ENCODE results near the gene PSMB9.

The PSMB9 gene

GRCh38 chr6:32809171-32809570 lies 44.8 kb upstream of the PSMB9 start:
- H3F3A ChIP-seq (ENCODE audit: insufficient read depth, low read length), result no peaks in the 10 kb centered on the region
- no peaks in the 10 kb centered on the region for H3K4me1 ChIP-seq (ENCODE audit: insufficient read depth, low read length, severe bottlenecking)
- TF ChIP-seq EZH2 (IDR thresholded peaks at IDR 0.05; ENCODE audit: borderline replicate concordance, low read length), result no peak
- H3K27me3 ChIP-seq (ENCODE audit: insufficient read depth, low read length), result no peaks in the 10 kb centered on the region
- no peak overlapping the region for H3K27ac ChIP-seq (ENCODE audit: low read depth, low read length, poor library complexity, severe bottlenecking)
- no peaks in the 10 kb centered on the region for H3K79me2 ChIP-seq (ENCODE audit: insufficient read depth, low read length)
- no peak overlapping the region for H3K9ac ChIP-seq (ENCODE audit: low read length)
- no peak overlapping the region for H2AFZ ChIP-seq (ENCODE audit: low read length)
- no peak overlapping the region for H3K4me2 ChIP-seq (ENCODE audit: low read length)
- H3K4me3 ChIP-seq (ENCODE audit: low read depth, low read length, poor library complexity, severe bottlenecking), result no peak overlapping the region
- peaks cover 6% of the 10 kb centered on the region; the same call in 1 of the 2 replicates for H3K36me3 ChIP-seq (ENCODE audit: insufficient read depth, low read length)
- H3K9me3 ChIP-seq (ENCODE audit: low read length), result no peaks in the 10 kb centered on the region
- H4K20me1 ChIP-seq (ENCODE audit: insufficient read depth, low read length), result no peaks in the 10 kb centered on the region
- no peaks in the 10 kb centered on the region for H3K9me2 ChIP-seq (ENCODE audit: low read depth, low read length)

- H3K27me3 ChIP-seq (ENCODE audit: insufficient read depth, low read length), result no peaks in the 10 kb centered on the region
- no peak overlapping the region for H3K9ac ChIP-seq (ENCODE audit: low read length)
- peaks cover 47% of the 10 kb centered on the region for H3K4me1 ChIP-seq (ENCODE audit: insufficient read depth, low read length, severe bottlenecking)
- H4K20me1 ChIP-seq (ENCODE audit: insufficient read depth, low read length), result no peaks in the 10 kb centered on the region
- TF ChIP-seq CTCF (IDR thresholded peaks at IDR 0.05; ENCODE audit: low read length), result no peak
- TF ChIP-seq EZH2 (IDR thresholded peaks at IDR 0.05; ENCODE audit: borderline replicate concordance, low read length), result no peak
- no peaks in the 10 kb centered on the region for H3K9me3 ChIP-seq (ENCODE audit: low read length)
- H3K4me2 ChIP-seq (ENCODE audit: low read length), result no peak overlapping the region
- H2AFZ ChIP-seq (ENCODE audit: low read length), result no peak overlapping the region
- peaks cover 8% of the 10 kb centered on the region; the same call in 1 of the 2 replicates for H3K36me3 ChIP-seq (ENCODE audit: insufficient read depth, low read length)
- no peaks in the 10 kb centered on the region for H3K79me2 ChIP-seq (ENCODE audit: insufficient read depth, low read length)
- peak overlapping the region; percentile 95 for H3K27ac ChIP-seq (ENCODE audit: low read depth, low read length, poor library complexity, severe bottlenecking)
- H3K4me3 ChIP-seq (ENCODE audit: low read depth, low read length, poor library complexity, severe bottlenecking), result no peak overlapping the region
- H3K9me2 ChIP-seq (ENCODE audit: low read depth, low read length), result no peaks in the 10 kb centered on the region
- no peaks in the 10 kb centered on the region for H3F3A ChIP-seq (ENCODE audit: insufficient read depth, low read length)
These were observed 39.8 kb upstream of the PSMB9 start for GRCh38 chr6:32814145-32814544.

GRCh38 chr6:32815115-32815514 lies 38.9 kb upstream of the PSMB9 start:
- H3K27me3 ChIP-seq (ENCODE audit: insufficient read depth, low read length), result no peaks in the 10 kb centered on the region
- peaks cover 57% of the 10 kb centered on the region for H3K4me1 ChIP-seq (ENCODE audit: insufficient read depth, low read length, severe bottlenecking)
- peak overlapping the region; percentile 50 for H3K9ac ChIP-seq (ENCODE audit: low read length)
- no peaks in the 10 kb centered on the region for H3K9me2 ChIP-seq (ENCODE audit: low read depth, low read length)
- no peak for TF ChIP-seq EZH2 (IDR thresholded peaks at IDR 0.05; ENCODE audit: borderline replicate concordance, low read length)
- no peak for TF ChIP-seq CTCF (IDR thresholded peaks at IDR 0.05; ENCODE audit: low read length)
- H3K36me3 ChIP-seq (ENCODE audit: insufficient read depth, low read length), result peaks cover 8% of the 10 kb centered on the region; the same call in 1 of the 2 replicates
- peak overlapping the region; percentile 60 for H3K4me2 ChIP-seq (ENCODE audit: low read length)
- no peaks in the 10 kb centered on the region for H3K9me3 ChIP-seq (ENCODE audit: low read length)
- 0 out of 2 replicates have a peak overlapping the region, but pooled peaks have one; percentile 21 for H2AFZ ChIP-seq (ENCODE audit: low read length)
- no peaks in the 10 kb centered on the region for H4K20me1 ChIP-seq (ENCODE audit: insufficient read depth, low read length)
- no peaks in the 10 kb centered on the region for H3F3A ChIP-seq (ENCODE audit: insufficient read depth, low read length)
- H3K4me3 ChIP-seq (ENCODE audit: low read depth, low read length, poor library complexity, severe bottlenecking), result peak overlapping the region; percentile 37
- H3K27ac ChIP-seq (ENCODE audit: low read depth, low read length, poor library complexity, severe bottlenecking), result peak overlapping the region; percentile 95
- H3K79me2 ChIP-seq (ENCODE audit: insufficient read depth, low read length), result no peaks in the 10 kb centered on the region

- Histone ChIP-seq H3K36me3 (ENCODE audit: insufficient read depth, low read length) (peaks cover 8% of the 10 kb centered on the region; the same call in 1 of the 2 replicates), H3K9me3 (ENCODE audit: low read length) (no peaks in the 10 kb centered on the region), H3K27me3 (ENCODE audit: insufficient read depth, low read length) (no peaks in the 10 kb centered on the region), H3K4me1 (ENCODE audit: insufficient read depth, low read length, severe bottlenecking) (peaks cover 64% of the 10 kb centered on the region), H3K27ac (ENCODE audit: low read depth, low read length, poor library complexity, severe bottlenecking) (peak overlapping the region; percentile 95), H3K4me3 (ENCODE audit: low read depth, low read length, poor library complexity, severe bottlenecking) (peak overlapping the region; percentile 37), H3K4me2 (ENCODE audit: low read length) (peak overlapping the region; percentile 60), H3K9ac (ENCODE audit: low read length) (peak overlapping the region; percentile 50), H3K79me2 (ENCODE audit: insufficient read depth, low read length) (no peaks in the 10 kb centered on the region), H4K20me1 (ENCODE audit: insufficient read depth, low read length) (no peaks in the 10 kb centered on the region), H3K9me2 (ENCODE audit: low read depth, low read length) (no peaks in the 10 kb centered on the region), H3F3A (ENCODE audit: insufficient read depth, low read length) (no peaks in the 10 kb centered on the region), H2AFZ (ENCODE audit: low read length) (no peak overlapping the region)
- TF ChIP-seq EZH2 (IDR thresholded peaks at IDR 0.05; ENCODE audit: borderline replicate concordance, low read length) (no peak), CTCF (IDR thresholded peaks at IDR 0.05; ENCODE audit: low read length) (no peak)
These were observed 38.0 kb upstream of the PSMB9 start for GRCh38 chr6:32815996-32816395.
